ENCODE data around the gene TNFRSF1A.

DNA sequence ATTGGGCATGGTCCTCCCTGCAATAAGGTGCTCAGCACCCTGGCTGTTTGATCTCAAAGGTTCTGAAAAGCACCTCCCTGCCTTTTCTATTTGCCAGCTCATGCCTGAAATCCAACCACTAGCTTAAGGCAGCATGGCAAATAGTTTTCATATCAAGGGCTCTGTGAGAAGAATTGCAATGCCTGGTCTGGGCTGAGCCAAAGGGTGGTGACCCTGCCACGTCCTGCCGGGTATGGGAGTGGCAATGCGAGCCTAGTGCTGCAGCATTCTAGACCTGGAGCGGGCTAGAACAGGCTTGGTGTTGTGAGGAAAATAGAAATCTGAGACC is 35.8 kb upstream of the TNFRSF1A start:
- TF ChIP-seq POLR2A (IDR thresholded peaks at IDR 0.05): no peak
- TF ChIP-seq, protein P1, sequence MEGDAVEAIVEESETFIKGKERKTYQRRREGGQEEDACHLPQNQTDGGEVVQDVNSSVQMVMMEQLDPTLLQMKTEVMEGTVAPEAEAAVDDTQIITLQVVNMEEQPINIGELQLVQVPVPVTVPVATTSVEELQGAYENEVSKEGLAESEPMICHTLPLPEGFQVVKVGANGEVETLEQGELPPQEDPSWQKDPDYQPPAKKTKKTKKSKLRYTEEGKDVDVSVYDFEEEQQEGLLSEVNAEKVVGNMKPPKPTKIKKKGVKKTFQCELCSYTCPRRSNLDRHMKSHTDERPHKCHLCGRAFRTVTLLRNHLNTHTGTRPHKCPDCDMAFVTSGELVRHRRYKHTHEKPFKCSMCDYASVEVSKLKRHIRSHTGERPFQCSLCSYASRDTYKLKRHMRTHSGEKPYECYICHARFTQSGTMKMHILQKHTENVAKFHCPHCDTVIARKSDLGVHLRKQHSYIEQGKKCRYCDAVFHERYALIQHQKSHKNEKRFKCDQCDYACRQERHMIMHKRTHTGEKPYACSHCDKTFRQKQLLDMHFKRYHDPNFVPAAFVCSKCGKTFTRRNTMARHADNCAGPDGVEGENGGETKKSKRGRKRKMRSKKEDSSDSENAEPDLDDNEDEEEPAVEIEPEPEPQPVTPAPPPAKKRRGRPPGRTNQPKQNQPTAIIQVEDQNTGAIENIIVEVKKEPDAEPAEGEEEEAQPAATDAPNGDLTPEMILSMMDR (IDR thresholded peaks at IDR 0.05): no peak
- TF ChIP-seq POLR2AphosphoS5 (IDR thresholded peaks at IDR 0.05; ENCODE audit: insufficient read depth in 1 of 2, low read depth in 1 of 2): no peak
